IMR-90 (cell line): Measurements from ENCODE around the gene SMYD1. TPM values are rescaled to one million over a fixed set of nuclear protein-coding genes. Genes with fewer than 3 reads are reported as not detected.

Source experiments
- ATAC-seq: fragments of 200-7000 bp; cut with Tn5 transposase; 2 replicates; pipeline ENCODE4 v1.9.1; 2020; ENCODE audit warnings: low read depth, mild to moderate bottlenecking, moderate library complexity
- BruUV-seq: library from RNA; stranded (reverse); fragments of 400-500 nt; replicated peaks from 2 replicates; lab custom pipeline; 2021; lab: Mats Ljungman, UMichigan
- CTCF ChIA-PET: fragments of 300-600 bp; formaldehyde crosslinking; extraction: SDS; loops from one replicate; lab custom pipeline; 2021; ENCODE audit warnings: antibody characterized with exemption; lab: Yijun Ruan, JAX
- POLR2A ChIA-PET: fragments of 300-600 bp; sonication (Branson Sonifier 250); formaldehyde crosslinking; loops from one replicate; lab custom pipeline; 2022; ENCODE audit warnings: antibody characterized with exemption; ENCODE audit not compliant: unreplicated experiment; lab: Charles Lee
- DNase-seq: peaks from one replicate; pipeline ENCODE4 v3.0.0; 2013
- H2AFZ ChIP-seq: replicated peaks from 2 replicates; pipeline ENCODE3; 2013; ENCODE audit warnings: low read length, mild to moderate bottlenecking; ENCODE audit not compliant: poor library complexity
- H2AK5ac ChIP-seq: 2 replicates; pipeline ENCODE4 v1.6.1; 2013; ENCODE audit warnings: low read depth, low read length, inconsistent platforms
- H2AK9ac ChIP-seq: replicated peaks from 2 replicates; pipeline ENCODE3; 2013; ENCODE audit warnings: mild to moderate bottlenecking, low read depth, low read length, moderate library complexity; ENCODE audit not compliant: poor library complexity
- H2BK120ac ChIP-seq: 2 replicates; pipeline ENCODE4 v1.6.1; 2013; ENCODE audit warnings: low read depth, low read length, inconsistent platforms
- H2BK15ac ChIP-seq: 3 replicates; pipeline ENCODE4 v1.6.1; 2013; ENCODE audit warnings: low read depth, low read length, inconsistent platforms
- H2BK20ac ChIP-seq: 2 replicates; pipeline ENCODE4 v1.6.1; 2013; ENCODE audit warnings: low read depth, mild to moderate bottlenecking, inconsistent platforms, low read length, moderate library complexity
- H2BK5ac ChIP-seq: 2 replicates; pipeline ENCODE4 v1.6.1; 2013; ENCODE audit warnings: mild to moderate bottlenecking, low read depth, low read length, inconsistent platforms; ENCODE audit not compliant: poor library complexity, severe bottlenecking
- H3K14ac ChIP-seq: replicated peaks from 2 replicates; pipeline ENCODE4 v1.6.1; 2013; ENCODE audit warnings: low read depth, low read length, inconsistent platforms
- H3K18ac ChIP-seq: 2 replicates; pipeline ENCODE4 v1.6.1; 2013; ENCODE audit warnings: low read depth, low read length, control low read depth
- H3K23ac ChIP-seq: 2 replicates; pipeline ENCODE4 v1.6.1; 2013; ENCODE audit warnings: low read depth, low read length, inconsistent platforms
- H3K27ac ChIP-seq: 2 replicates; pipeline ENCODE4 v1.5.1; 2013; ENCODE audit warnings: mild to moderate bottlenecking, control low read depth, low read length; ENCODE audit not compliant: insufficient read depth
- H3K27me3 ChIP-seq: 2 replicates; pipeline ENCODE4 v1.6.1; 2013; ENCODE audit warnings: low read length; ENCODE audit not compliant: control insufficient read depth, insufficient read depth
- H3K36me3 ChIP-seq: 2 replicates; pipeline ENCODE4 v1.6.1; 2013; ENCODE audit warnings: low read length, mixed read lengths; ENCODE audit not compliant: control insufficient read depth, insufficient read depth
- H3K4ac ChIP-seq: 2 replicates; pipeline ENCODE4 v1.6.1; 2013; ENCODE audit warnings: low read depth, low read length, inconsistent platforms
- H3K4me1 ChIP-seq: 2 replicates; pipeline ENCODE4 v1.6.1; 2013; ENCODE audit warnings: low read length, mixed read lengths; ENCODE audit not compliant: control insufficient read depth, insufficient read depth
- H3K4me2 ChIP-seq: 2 replicates; pipeline ENCODE4 v1.6.1; 2013; ENCODE audit warnings: low read depth, mild to moderate bottlenecking, control low read depth, low read length, moderate library complexity
- H3K4me3 ChIP-seq: 2 replicates; pipeline ENCODE4 v1.5.1; 2013; ENCODE audit warnings: low read depth, mild to moderate bottlenecking, control low read depth, low read length, moderate library complexity; ENCODE audit not compliant: insufficient read depth
- H3K56ac ChIP-seq: 2 replicates; pipeline ENCODE4 v1.6.1; 2013; ENCODE audit warnings: low read length, inconsistent platforms; ENCODE audit not compliant: insufficient read depth; ENCODE audit errors: extremely low read depth
- H3K79me1 ChIP-seq, 2 experiments: 2 replicates each; pipeline ENCODE4 v1.6.1; 2013; ENCODE audit warnings: low read length in 2 of 2, inconsistent platforms in 1 of 2, low read depth in 1 of 2
- H3K9ac ChIP-seq: 2 replicates; pipeline ENCODE4 v1.6.1; 2013; ENCODE audit warnings: low read depth, low read length, control low read depth
- H3K9me1 ChIP-seq: 2 replicates; pipeline ENCODE4 v1.6.1; 2013; ENCODE audit warnings: low read length, inconsistent platforms; ENCODE audit not compliant: insufficient read depth
- H3K9me3 ChIP-seq: 2 replicates; pipeline ENCODE4 v1.6.1; 2013; ENCODE audit warnings: low read length; ENCODE audit not compliant: control insufficient read depth, insufficient read depth
- H4K20me1 ChIP-seq: 2 replicates; pipeline ENCODE4 v1.6.1; 2013; ENCODE audit warnings: low read length, inconsistent platforms; ENCODE audit not compliant: insufficient read depth
- H4K5ac ChIP-seq: 2 replicates; pipeline ENCODE4 v1.6.1; 2013; ENCODE audit warnings: mild to moderate bottlenecking, low read depth, low read length, control low read depth
- H4K8ac ChIP-seq, 2 experiments: 2 replicates each; pipeline ENCODE4 v1.6.1; 2013; ENCODE audit warnings: low read depth in 2 of 2, low read length in 2 of 2, control low read depth in 1 of 2, inconsistent platforms in 1 of 2
- H4K91ac ChIP-seq: 2 replicates; pipeline ENCODE4 v1.6.1; 2013; ENCODE audit warnings: low read depth, low read length, inconsistent platforms; ENCODE audit not compliant: insufficient read depth
- ELK1 ChIP-seq: fragments of 150-350 bp; IDR thresholded peaks from 2 replicates; pipeline ENCODE4 v1.6.1; 2016; ENCODE audit warnings: low read depth, mild to moderate bottlenecking, low read length, moderate library complexity, borderline replicate concordance
- FOS ChIP-seq: fragments of 150-350 bp; IDR thresholded peaks from 2 replicates; pipeline ENCODE4 v1.6.1; 2016; ENCODE audit warnings: low read depth, low read length
- MXI1 ChIP-seq: IDR thresholded peaks from 2 replicates; pipeline ENCODE4 v1.6.1; 2012; ENCODE audit warnings: low read depth, mild to moderate bottlenecking, low read length, moderate library complexity, borderline replicate concordance
- NFE2L2 ChIP-seq: fragments of 150-350 bp; IDR thresholded peaks from 2 replicates; pipeline ENCODE4 v1.6.1; 2016; ENCODE audit warnings: low read depth, mild to moderate bottlenecking, low read length
- RAD21 ChIP-seq: IDR thresholded peaks from 2 replicates; pipeline ENCODE4 v1.6.1; 2012; ENCODE audit warnings: low read length, improper control_type of control experiment
- RCOR1 ChIP-seq: IDR thresholded peaks from 2 replicates; pipeline ENCODE4 v1.6.1; 2012; ENCODE audit warnings: mild to moderate bottlenecking, low read length, improper control_type of control experiment; ENCODE audit not compliant: insufficient replicate concordance
- WGBS, 2 experiments: methylation state at CpG; one replicate each; pipeline versions ENCODE4 v1.1.5 to v1.1.7; 2013; ENCODE audit warnings: missing lambda C conversion rate in 2 of 2; ENCODE audit not compliant: insufficient read length in 1 of 2; ENCODE audit errors: extremely low coverage in 2 of 2; 5-methylcytosine and 5-hydroxymethylcytosine counted together
- dilution Hi-C: fragments of 300-500 bp; cut with HindIII; formaldehyde crosslinking; loops from one replicate; pipeline ENCODE4 v1.14.3; 2018; ENCODE audit warnings: low sequenced_read_pairs; ENCODE audit not compliant: unreplicated experiment
- in situ Hi-C: fragments of 300-500 bp; cut with MboI; formaldehyde crosslinking; loops from 3 replicates; pipeline ENCODE4 v1.14.3; 2019; ENCODE audit warnings: low sequenced_read_pairs, inconsistent platforms, mixed read lengths
- intact Hi-C: fragments of 100-400 bp; cut with micrococcal nuclease; formaldehyde crosslinking; loops from 2 replicates; pipeline ENCODE4 v1.10.0; 2022
- polyA plus RNA-seq, 3 experiments: library from polyadenylated mRNA; depleted of rRNA; stranded (reverse); fragments of >200 nt; gene quantifications; 2 replicates each; pipeline ENCODE4 v1.2.3, GENCODE V29; 2012; ENCODE audit warnings: low replicate concordance in 1 of 3
- total RNA-seq: library from RNA; depleted of rRNA; stranded (reverse); fragments of >200 nt; gene quantifications from 2 replicates; pipeline ENCODE4 v1.2.3, GENCODE V29; 2012

The SMYD1 gene
- total and polyA plus RNA-seq, 2 of the 4 experiments (the other 2 are of a cell fraction), result not detected

DNA sequence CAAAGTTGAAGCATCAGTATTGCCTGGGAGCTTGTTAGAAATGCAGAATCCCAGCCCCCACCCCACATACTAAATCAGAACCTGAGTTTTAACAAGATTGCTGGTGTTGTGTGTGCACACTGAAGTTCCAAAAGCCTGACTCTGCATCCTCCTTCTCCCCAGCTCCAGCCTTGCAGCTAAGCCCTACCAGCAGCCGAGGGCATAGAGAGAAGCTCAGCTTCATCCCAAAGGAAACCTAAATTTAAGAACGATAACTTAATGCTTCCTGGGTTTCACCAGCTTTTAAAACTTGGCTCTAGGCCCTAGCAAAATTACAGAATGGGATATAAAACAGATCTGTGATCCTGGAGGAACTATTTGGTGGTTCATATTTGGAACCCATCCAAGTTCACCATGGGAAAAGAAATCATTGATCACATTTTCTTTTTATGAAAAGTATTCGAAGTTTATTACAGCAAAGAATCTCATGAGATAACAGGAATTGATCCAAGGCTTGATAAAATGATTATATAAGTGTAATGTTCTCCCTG is 11.1 kb downstream of the SMYD1 start:
- Histone ChIP-seq H2AFZ (no peak overlapping the region), H3K4me2 (no peak overlapping the region), H3K14ac (no peak overlapping the region), H3K23ac (no peak overlapping the region), H3K18ac (no peak overlapping the region), H4K91ac (no peak overlapping the region), H4K20me1 (no peaks in the 10 kb centered on the region), H3K27me3 (peaks cover 13% of the 10 kb centered on the region), H2BK15ac (no peak overlapping the region), H3K4me1 (peaks cover 3% of the 10 kb centered on the region; the same call in 1 of the 2 replicates), H3K27ac (no peak overlapping the region), H2BK120ac (no peak overlapping the region), H3K9me1 (no peaks in the 10 kb centered on the region), H3K4ac (no peak overlapping the region), H2AK9ac (no peak overlapping the region), H3K4me3 (no peak overlapping the region), H4K5ac (no peak overlapping the region), H3K36me3 (no peaks in the 10 kb centered on the region), H2AK5ac (no peak overlapping the region), H3K9me3 (peaks cover 5% of the 10 kb centered on the region; the same call in 1 of the 2 replicates), H2BK5ac (no peak overlapping the region), H2BK20ac (no peak overlapping the region), H3K9ac (no peak overlapping the region), H3K56ac (no peak overlapping the region), H3K79me1 (no peaks in the 10 kb centered on the region), H4K8ac (no peak overlapping the region)
- no peak for ATAC-seq
- ChIA-PET POLR2A (no interaction called here), CTCF (interaction anchor here (1.5 kb wide), 1 partner anchor 18 kb away, joined by 5 read pairs; no protein-coding TSS in a partner anchor)
- WGBS, 2 experiments, result no CpG with 5 or more reads among the region's 3 CpGs
- DNase-seq, result no peak
- intact Hi-C loops (no loop called here), dilution Hi-C loops (no loop called here), in situ Hi-C loops (no loop called here)
- TF ChIP-seq RCOR1 (no peak), MXI1 (no peak), RAD21 (no peak), FOS (no peak), ELK1 (no peak), NFE2L2 (no peak)
- BruUV-seq, result no TSS peak
